ENCODE results near the gene MAP3K12.

MAP3K12 gene

GRCh38 chr12:53523131-53523530 lies 23.9 kb upstream of the MAP3K12 start:
- ChIA-PET CTCF (interaction anchor here (1.0 to 10.9 kb wide), 5 partner anchors 9 to 224 kb away, joined by 3 to 87 read pairs (median 3); partner anchors contain the start of genes MYG1 and NPFF), POLR2A (no interaction called here)
- DNase-seq (ENCODE audit: extremely low spot score) = no peak
- TF ChIP-seq, protein P1, sequence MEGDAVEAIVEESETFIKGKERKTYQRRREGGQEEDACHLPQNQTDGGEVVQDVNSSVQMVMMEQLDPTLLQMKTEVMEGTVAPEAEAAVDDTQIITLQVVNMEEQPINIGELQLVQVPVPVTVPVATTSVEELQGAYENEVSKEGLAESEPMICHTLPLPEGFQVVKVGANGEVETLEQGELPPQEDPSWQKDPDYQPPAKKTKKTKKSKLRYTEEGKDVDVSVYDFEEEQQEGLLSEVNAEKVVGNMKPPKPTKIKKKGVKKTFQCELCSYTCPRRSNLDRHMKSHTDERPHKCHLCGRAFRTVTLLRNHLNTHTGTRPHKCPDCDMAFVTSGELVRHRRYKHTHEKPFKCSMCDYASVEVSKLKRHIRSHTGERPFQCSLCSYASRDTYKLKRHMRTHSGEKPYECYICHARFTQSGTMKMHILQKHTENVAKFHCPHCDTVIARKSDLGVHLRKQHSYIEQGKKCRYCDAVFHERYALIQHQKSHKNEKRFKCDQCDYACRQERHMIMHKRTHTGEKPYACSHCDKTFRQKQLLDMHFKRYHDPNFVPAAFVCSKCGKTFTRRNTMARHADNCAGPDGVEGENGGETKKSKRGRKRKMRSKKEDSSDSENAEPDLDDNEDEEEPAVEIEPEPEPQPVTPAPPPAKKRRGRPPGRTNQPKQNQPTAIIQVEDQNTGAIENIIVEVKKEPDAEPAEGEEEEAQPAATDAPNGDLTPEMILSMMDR (IDR thresholded peaks at IDR 0.05; ENCODE audit: control extremely low read depth, extremely low read depth, low read depth, missing control alignments) = no peak

GRCh38 chr12:53518381-53518780 lies 19.1 kb upstream of the MAP3K12 start:
- POLR2A ChIA-PET = no interaction called here
- DNase-seq (ENCODE audit: extremely low spot score) = no peak
- CTCF ChIA-PET = interaction anchor here (1.1 to 10.9 kb wide), 4 partner anchors 8 to 32 kb away, joined by 3 to 87 read pairs (median 4); partner anchors contain the start of gene NPFF

DNA sequence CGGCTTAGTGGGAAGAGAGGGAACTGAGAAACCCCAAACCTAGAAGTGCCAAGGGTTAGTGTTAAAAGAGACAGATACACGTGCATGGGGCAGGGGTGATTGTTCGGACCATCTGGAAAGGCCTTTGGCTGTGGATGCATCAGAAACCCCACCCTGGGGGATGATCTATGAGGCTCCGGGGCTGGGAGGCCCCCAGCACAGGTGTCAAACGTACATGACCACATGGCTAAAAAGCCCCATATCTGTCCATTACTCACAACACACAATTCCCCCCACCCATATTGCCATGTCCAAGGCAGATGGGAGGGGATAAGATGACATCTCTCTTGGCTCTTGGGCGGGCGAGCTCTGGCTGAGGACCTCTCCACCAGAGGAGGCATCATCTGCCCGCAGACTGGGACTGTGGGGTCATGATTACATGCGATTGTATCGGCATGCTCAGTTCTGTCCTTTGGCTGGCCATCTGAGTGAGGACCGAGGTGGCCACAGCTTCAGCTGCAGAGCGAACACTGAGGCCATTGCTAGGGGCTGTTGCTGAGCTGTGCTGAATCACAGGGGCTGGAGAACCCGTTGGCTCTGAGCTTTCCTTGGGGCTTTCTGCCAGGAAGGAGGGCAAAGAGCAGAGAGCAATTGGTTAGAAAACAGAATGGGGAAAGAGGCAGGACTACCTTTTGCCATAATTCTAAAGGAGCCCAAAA lies 17.6 kb upstream of the MAP3K12 start:
- DNase-seq (ENCODE audit: extremely low spot score) = no peak
- ChIA-PET POLR2A (no interaction called here), CTCF (interaction anchor here (0.9 to 10.9 kb wide), 8 partner anchors 7 to 266 kb away, joined by 3 to 87 read pairs (median 4); partner anchors contain the start of genes AAAS and NPFF)
- TF ChIP-seq, protein P1 (IDR thresholded peaks at IDR 0.05; ENCODE audit: control extremely low read depth, extremely low read depth, low read depth, missing control alignments) = no peak

More at GRCh38 chr12:53518381-53518780, 19.1 kb upstream of the MAP3K12 start:
- TF ChIP-seq, protein P1 (IDR thresholded peaks at IDR 0.05; ENCODE audit: control extremely low read depth, extremely low read depth, low read depth, missing control alignments) = no peak

DNA sequence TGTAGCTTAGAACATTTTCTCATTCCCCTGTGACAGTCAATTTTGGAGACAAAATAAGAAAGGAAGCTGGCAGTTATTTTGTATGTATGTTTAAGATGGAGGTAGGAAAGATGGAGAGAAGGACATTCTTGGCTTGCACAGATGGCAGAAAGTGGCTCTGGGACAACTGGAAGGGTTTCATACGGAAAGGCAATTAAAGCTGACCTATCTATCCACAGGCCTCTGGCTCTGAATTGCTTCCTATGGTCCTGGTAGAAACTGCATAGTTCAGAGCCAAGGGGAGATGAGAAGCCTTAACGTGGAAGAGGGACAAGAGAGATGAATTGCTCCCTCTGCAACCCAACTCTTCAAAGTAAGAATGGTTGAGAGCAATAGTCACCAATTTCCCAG lies 16.0 kb upstream of the MAP3K12 start:
- CTCF ChIA-PET = interaction anchor here (1.0 to 4.9 kb wide), 8 partner anchors 12 to 232 kb away, joined by 3 to 21 read pairs (median 5); partner anchors contain the start of genes AAAS and TARBP2
- POLR2A ChIA-PET = no interaction called here

GRCh38 chr12:53514628-53515290 lies 15.5 kb upstream of the MAP3K12 start:
- CTCF ChIA-PET = interaction anchor here (1.0 to 4.9 kb wide), 7 partner anchors 13 to 232 kb away, joined by 3 to 21 read pairs (median 5); partner anchors contain the start of genes AAAS and TARBP2
- POLR2A ChIA-PET = no interaction called here
- no peak for DNase-seq (ENCODE audit: extremely low spot score)
- TF ChIP-seq, protein P1 (IDR thresholded peaks at IDR 0.05; ENCODE audit: control extremely low read depth, extremely low read depth, low read depth, missing control alignments) = no peak

More for the DNA sequence above, 16.0 kb upstream of the MAP3K12 start:
- no peak for DNase-seq (ENCODE audit: extremely low spot score)
- TF ChIP-seq, protein P1 (IDR thresholded peaks at IDR 0.05; ENCODE audit: control extremely low read depth, extremely low read depth, low read depth, missing control alignments) = no peak

GRCh38 chr12:53513712-53514410 lies 14.6 kb upstream of the MAP3K12 start:
- DNase-seq (ENCODE audit: extremely low spot score) = no peak
- CTCF ChIA-PET = interaction anchor here (0.7 to 6.5 kb wide), 6 partner anchors 7 to 233 kb away, joined by 3 to 87 read pairs (median 7); no protein-coding TSS in a partner anchor
- TF ChIP-seq, protein P1 (IDR thresholded peaks at IDR 0.05; ENCODE audit: control extremely low read depth, extremely low read depth, low read depth, missing control alignments) = no peak
- POLR2A ChIA-PET = no interaction called here
